Left forelimb (tissue), 1 donor: ENCODE data around the gene PIKFYVE.
"Not testable (repeated sequence)": the region's sequence is repeated elsewhere in the genome, so short reads cannot be mapped to it uniquely, and the experiment has no call there.

Source experiments
- DNase-seq: peaks from one replicate; pipeline ENCODE4 v3.0.0-alpha.2; 2018; ENCODE audit warnings: low spot score

Gene PIKFYVE

GRCh38 chr2:208306291-208306690, 40.2 kb downstream of the PIKFYVE start:
- no peak for DNase-seq

GRCh38 chr2:208311321-208311720, 45.3 kb downstream of the PIKFYVE start:
- DNase-seq = no peak

GRCh38 chr2:208311954-208312353, 45.9 kb downstream of the PIKFYVE start:
- DNase-seq = no peak

GRCh38 chr2:208315081-208315788, 49.2 kb downstream of the PIKFYVE start:
- no peak for DNase-seq

GRCh38 chr2:208318127-208318526, 52.1 kb downstream of the PIKFYVE start:
- no peak for DNase-seq

- no peak for DNase-seq
Measured at GRCh38 chr2:208319391-208319790, 53.3 kb downstream of the PIKFYVE start.

GRCh38 chr2:208320686-208321085, 54.6 kb downstream of the PIKFYVE start:
- no peak for DNase-seq

GRCh38 chr2:208326016-208326415, 60.0 kb downstream of the PIKFYVE start:
- no peak for DNase-seq

GRCh38 chr2:208329485-208329884, 63.4 kb downstream of the PIKFYVE start:
- DNase-seq = no peak

GRCh38 chr2:208334230-208334629, 68.2 kb downstream of the PIKFYVE start:
- DNase-seq = no peak

GRCh38 chr2:208346756-208347155, 80.7 kb downstream of the PIKFYVE start:
- DNase-seq = no peak

- DNase-seq = no peak
Measured at GRCh38 chr2:208350610-208351009, 84.6 kb downstream of the PIKFYVE start.

- no peak for DNase-seq
Measured at GRCh38 chr2:208352644-208353567, 86.9 kb downstream of the PIKFYVE start.

- DNase-seq = no peak
Measured at GRCh38 chr2:208354964-208355381, 88.9 kb downstream of the PIKFYVE start.

- DNase-seq = not testable (repeated sequence)
Measured at GRCh38 chr2:208356420-208356819, 90.4 kb downstream of the PIKFYVE start.

- DNase-seq = no peak
Measured at GRCh38 chr2:208356846-208357574, 91.0 kb downstream of the PIKFYVE start.

GRCh38 chr2:208358758-208359631, 92.9 kb downstream of the PIKFYVE start:
- DNase-seq = no peak

- no peak for DNase-seq
Measured at GRCh38 chr2:208359632-208359986, 93.6 kb downstream of the PIKFYVE start.

- no peak for DNase-seq
Measured at GRCh38 chr2:208360259-208361076, 94.4 kb downstream of the PIKFYVE start.

GRCh38 chr2:208361077-208361441, 95.0 kb downstream of the PIKFYVE start:
- DNase-seq = no peak

- no peak for DNase-seq
Measured at GRCh38 chr2:208363485-208363884, 97.4 kb downstream of the PIKFYVE start.
